Hepatocyte (in vitro differentiated cells): Measurements from ENCODE around the gene FNIP2.

ENCODE experiments used
- CTCF ChIP-seq: fragments of 200-600 bp; sonication (generic); IDR thresholded peaks from 2 replicates; pipeline ENCODE4 v1.5.1; 2016; ENCODE audit warnings: antibody characterized with exemption, mild to moderate bottlenecking; ENCODE audit not compliant: poor library complexity
- EZH2 ChIP-seq: fragments of 200-600 bp; sonication (generic); IDR thresholded peaks from 2 replicates; pipeline ENCODE4 v1.6.1; 2016; ENCODE audit warnings: antibody characterized with exemption, mild to moderate bottlenecking, borderline replicate concordance

DNA sequence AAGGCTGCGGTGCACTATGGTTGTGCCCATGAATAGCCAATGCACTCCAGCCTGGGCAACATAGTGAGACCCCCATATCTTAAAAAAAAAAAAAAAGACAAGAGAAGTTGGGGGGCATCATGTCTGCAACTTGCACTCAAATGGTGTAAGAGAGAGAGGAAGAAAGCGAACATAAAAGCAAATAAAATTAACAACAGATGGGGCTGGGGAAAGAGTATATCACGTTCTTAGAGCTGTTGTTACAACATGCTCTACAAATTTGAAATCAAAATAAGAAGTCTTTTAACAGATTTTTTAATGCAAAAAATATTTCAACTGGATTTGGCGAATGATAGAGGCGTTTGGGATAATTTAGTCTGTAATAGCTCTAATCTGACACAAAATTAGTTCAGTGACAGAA, 144.9 kb downstream of the FNIP2 start:
- TF ChIP-seq CTCF (no peak), EZH2 (no peak)
